Measurements from ENCODE around the gene SLC23A2.

The SLC23A2 gene

GRCh38 chr20:4833074-4833728, 168.1 kb downstream of the SLC23A2 start:
- Histone ChIP-seq H3K27me3 (ENCODE audit: insufficient read depth, poor library complexity, severe bottlenecking) (no peaks in the 10 kb centered on the region), H3K4me3 (ENCODE audit: severe bottlenecking) (no peak overlapping the region), H3K9me3 (ENCODE audit: severe bottlenecking) (no peaks in the 10 kb centered on the region), H3K4me1 (ENCODE audit: insufficient read depth, poor library complexity, severe bottlenecking) (no peaks in the 10 kb centered on the region), H3K36me3 (ENCODE audit: low read depth) (no peaks in the 10 kb centered on the region), H3K27ac (ENCODE audit: poor library complexity, severe bottlenecking) (no peak overlapping the region)
- ATAC-seq (ENCODE audit: low read depth) (no peak), DNase-seq (ENCODE audit: low spot score) (no peak)
- TF ChIP-seq CTCF (IDR thresholded peaks at IDR 0.05; ENCODE audit: poor library complexity, severe bottlenecking): no peak

GRCh38 chr20:4832469-4832868, 168.8 kb downstream of the SLC23A2 start:
- Histone ChIP-seq H3K4me3 (ENCODE audit: severe bottlenecking) (no peak overlapping the region), H3K36me3 (ENCODE audit: low read depth) (no peaks in the 10 kb centered on the region), H3K27me3 (ENCODE audit: insufficient read depth, poor library complexity, severe bottlenecking) (no peaks in the 10 kb centered on the region), H3K27ac (ENCODE audit: poor library complexity, severe bottlenecking) (no peak overlapping the region), H3K4me1 (ENCODE audit: insufficient read depth, poor library complexity, severe bottlenecking) (no peaks in the 10 kb centered on the region), H3K9me3 (ENCODE audit: severe bottlenecking) (no peaks in the 10 kb centered on the region)
- no peak for ATAC-seq (ENCODE audit: low read depth)
- DNase-seq (ENCODE audit: low spot score): no peak
- TF ChIP-seq CTCF (IDR thresholded peaks at IDR 0.05; ENCODE audit: poor library complexity, severe bottlenecking): no peak

GRCh38 chr20:4830696-4831095, 170.6 kb downstream of the SLC23A2 start:
- Histone ChIP-seq H3K4me1 (ENCODE audit: insufficient read depth, poor library complexity, severe bottlenecking) (no peaks in the 10 kb centered on the region), H3K36me3 (ENCODE audit: low read depth) (no peaks in the 10 kb centered on the region), H3K9me3 (ENCODE audit: severe bottlenecking) (no peaks in the 10 kb centered on the region), H3K27ac (ENCODE audit: poor library complexity, severe bottlenecking) (no peak overlapping the region), H3K27me3 (ENCODE audit: insufficient read depth, poor library complexity, severe bottlenecking) (no peaks in the 10 kb centered on the region), H3K4me3 (ENCODE audit: severe bottlenecking) (no peak overlapping the region)
- ATAC-seq (ENCODE audit: low read depth) (no peak), DNase-seq (ENCODE audit: low spot score) (no peak)
- no peak for TF ChIP-seq CTCF (IDR thresholded peaks at IDR 0.05; ENCODE audit: poor library complexity, severe bottlenecking)

- no peaks in the 10 kb centered on the region for H3K9me3 ChIP-seq (ENCODE audit: severe bottlenecking)
- TF ChIP-seq CTCF (IDR thresholded peaks at IDR 0.05; ENCODE audit: poor library complexity, severe bottlenecking): no peak
- no peak for ATAC-seq (ENCODE audit: low read depth)
These were observed 171.1 kb downstream of the SLC23A2 start for GRCh38 chr20:4830259-4830658.

GRCh38 chr20:4829514-4830215, 171.6 kb downstream of the SLC23A2 start:
- TF ChIP-seq CTCF (IDR thresholded peaks at IDR 0.05; ENCODE audit: poor library complexity, severe bottlenecking): no peak
- H3K27me3 ChIP-seq (ENCODE audit: insufficient read depth, poor library complexity, severe bottlenecking): no peaks in the 10 kb centered on the region
- H3K36me3 ChIP-seq (ENCODE audit: low read depth): no peaks in the 10 kb centered on the region
- no peaks in the 10 kb centered on the region for H3K9me3 ChIP-seq (ENCODE audit: severe bottlenecking)
- ATAC-seq (ENCODE audit: low read depth): no peak
- no peaks in the 10 kb centered on the region for H3K4me1 ChIP-seq (ENCODE audit: insufficient read depth, poor library complexity, severe bottlenecking)
- H3K27ac ChIP-seq (ENCODE audit: poor library complexity, severe bottlenecking): no peak overlapping the region
- no peak for DNase-seq (ENCODE audit: low spot score)
- no peak overlapping the region for H3K4me3 ChIP-seq (ENCODE audit: severe bottlenecking)

More at GRCh38 chr20:4830259-4830658, 171.1 kb downstream of the SLC23A2 start:
- no peaks in the 10 kb centered on the region for H3K27me3 ChIP-seq (ENCODE audit: insufficient read depth, poor library complexity, severe bottlenecking)
- H3K4me3 ChIP-seq (ENCODE audit: severe bottlenecking): no peak overlapping the region
- no peaks in the 10 kb centered on the region for H3K36me3 ChIP-seq (ENCODE audit: low read depth)
- DNase-seq (ENCODE audit: low spot score): no peak
- no peaks in the 10 kb centered on the region for H3K4me1 ChIP-seq (ENCODE audit: insufficient read depth, poor library complexity, severe bottlenecking)
- no peak overlapping the region for H3K27ac ChIP-seq (ENCODE audit: poor library complexity, severe bottlenecking)
